HCT116 (cell line): Measurements from ENCODE around the gene KRTAP5-5. TPM values are rescaled to one million over a fixed set of nuclear protein-coding genes. Genes with fewer than 3 reads are reported as not detected.

Experiments
- ATAC-seq: fragments of 200-7000 bp; cut with Tn5 transposase; 2 replicates; pipeline ENCODE4 v1.9.1; 2020; ENCODE audit warnings: mild to moderate bottlenecking, moderate library complexity
- BruUV-seq: library from RNA; stranded (reverse); fragments of 400-500 nt; replicated peaks from 2 replicates; lab custom pipeline; 2021; lab: Mats Ljungman, UMichigan
- CTCF ChIA-PET: fragments of 300-600 bp; sonication (Branson Sonifier 250); formaldehyde crosslinking; loops from one replicate; lab custom pipeline; 2021; ENCODE audit warnings: antibody characterized with exemption; lab: Charles Lee
- POLR2A ChIA-PET: fragments of 300-600, 350-600 bp; sonication (Branson Sonifier 250); formaldehyde crosslinking; loops from one replicate; lab custom pipeline; 2021; ENCODE audit warnings: antibody characterized with exemption; lab: Charles Lee
- RAD21 ChIA-PET, 2 experiments: fragments of 300-600 bp; sonication (Branson Sonifier 250); formaldehyde crosslinking; loops; one replicate each; lab custom pipeline; 2023; ENCODE audit warnings: low total read pairs in 2 of 2; ENCODE audit not compliant: uncharacterized antibody in 2 of 2, unreplicated experiment in 2 of 2, low non-redundant PET in 1 of 2; lab: Charles Lee
- DNase-seq: peaks from one replicate; pipeline ENCODE4 v3.0.0-alpha.2; 2010; ENCODE audit warnings: low read depth, low spot score
- H2AFZ ChIP-seq: fragments of 200-600 bp; shearing (Covaris generic), sonication (generic); 2 replicates; pipeline ENCODE4 v1.6.1; 2017; ENCODE audit warnings: low read depth, mixed run types, mixed read lengths, antibody characterized with exemption, low read length; ENCODE audit not compliant: poor library complexity, severe bottlenecking
- H3K27ac ChIP-seq: 2 replicates; pipeline ENCODE4 v1.5.1; 2012; ENCODE audit warnings: low read depth, low read length
- H3K27me3 ChIP-seq: fragments of 200-600 bp; sonication (generic); 2 replicates; pipeline ENCODE4 v1.6.1; 2016; ENCODE audit warnings: mixed run types, low read length, mixed read lengths; ENCODE audit not compliant: insufficient read depth
- H3K36me3 ChIP-seq, 2 experiments: fragments of 200-500 bp in 1 of 2; fragments of 200-600 bp in 1 of 2; sonication (Bioruptor generic) in 1 of 2; sonication (generic) in 1 of 2; 2 replicates each; pipeline versions ENCODE4 v1.5.1 to v1.6.1; 2014 to 2016; ENCODE audit warnings: low read length in 2 of 2, inconsistent platforms in 1 of 2, mixed read lengths in 1 of 2, mixed run types in 1 of 2; ENCODE audit not compliant: insufficient read depth in 2 of 2, control insufficient read depth in 1 of 2
- H3K4me1 ChIP-seq, 2 experiments: fragments of 200-600 bp in 1 of 2; sonication (generic) in 1 of 2; 2 replicates each; pipeline versions ENCODE4 v1.5.1 to v1.6.1; 2012 to 2017; ENCODE audit warnings: low read length in 2 of 2, inconsistent platforms in 1 of 2, mild to moderate bottlenecking in 1 of 2, mixed read lengths in 1 of 2, mixed run types in 1 of 2, moderate library complexity in 1 of 2; ENCODE audit not compliant: insufficient read depth in 2 of 2, control insufficient read depth in 1 of 2
- H3K4me2 ChIP-seq: fragments of 200-600 bp; sonication (generic); 2 replicates; pipeline ENCODE4 v1.6.1; 2017; ENCODE audit warnings: mixed run types, low read length, mixed read lengths
- H3K4me3 ChIP-seq, 2 experiments: fragments of 200-600 bp in 1 of 2; sonication (generic) in 1 of 2; replicated peaks in 1 of 2; 2 replicates each; pipeline ENCODE4 v1.5.1; 2011 to 2016; ENCODE audit warnings: low read length in 2 of 2, control low read depth in 1 of 2, low read depth in 1 of 2, mild to moderate bottlenecking in 1 of 2, mixed read lengths in 1 of 2, mixed run types in 1 of 2
- H3K79me2 ChIP-seq: fragments of 200-600 bp; sonication (generic); 2 replicates; pipeline ENCODE4 v1.6.1; 2017; ENCODE audit warnings: mild to moderate bottlenecking, mixed run types, low read length, moderate library complexity, mixed read lengths; ENCODE audit not compliant: insufficient read depth
- H3K9ac ChIP-seq: fragments of 200-600 bp; sonication (generic); 2 replicates; pipeline ENCODE4 v1.6.1; 2016; ENCODE audit warnings: low read length, mixed read lengths
- H3K9me2 ChIP-seq: fragments of 200-600 bp; sonication (generic), shearing (Covaris generic); 2 replicates; pipeline ENCODE4 v1.6.1; 2017; ENCODE audit warnings: mixed run types, mild to moderate bottlenecking, moderate library complexity; ENCODE audit not compliant: insufficient read depth
- H3K9me3 ChIP-seq, 2 experiments: fragments of 200-500 bp in 1 of 2; fragments of 200-600 bp in 1 of 2; sonication (Bioruptor generic) in 1 of 2; sonication (generic) in 1 of 2; 2 replicates each; pipeline ENCODE4 v1.6.1; 2014 to 2017; ENCODE audit warnings: low read length in 2 of 2, mixed read lengths in 2 of 2, inconsistent platforms in 1 of 2, low read depth in 1 of 2, mild to moderate bottlenecking in 1 of 2, mixed run types in 1 of 2, moderate library complexity in 1 of 2; ENCODE audit not compliant: control insufficient read depth in 1 of 2, insufficient read depth in 1 of 2
- H4K20me1 ChIP-seq: fragments of 200-600 bp; sonication (generic), shearing (Covaris generic); 2 replicates; pipeline ENCODE4 v1.6.1; 2017; ENCODE audit warnings: mixed run types, mild to moderate bottlenecking, moderate library complexity; ENCODE audit not compliant: insufficient read depth
- CBX3 ChIP-seq: IDR thresholded peaks from 2 replicates; pipeline ENCODE4 v1.6.1; 2012; ENCODE audit warnings: low read depth
- CEBPB ChIP-seq: IDR thresholded peaks from 2 replicates; pipeline ENCODE4 v1.6.1; 2012; ENCODE audit warnings: low read depth
- ELF1 ChIP-seq: IDR thresholded peaks from 2 replicates; pipeline ENCODE4 v1.6.1; 2012; ENCODE audit warnings: low read depth, borderline replicate concordance
- EZH2phosphoT487 ChIP-seq: fragments of 200-600 bp; IDR thresholded peaks from 2 replicates; pipeline ENCODE4 v1.6.1; 2018; ENCODE audit warnings: antibody characterized with exemption, borderline replicate concordance
- FOSL1 ChIP-seq: IDR thresholded peaks from 2 replicates; pipeline ENCODE4 v1.6.1; 2012; ENCODE audit warnings: low read depth
- JUND ChIP-seq: IDR thresholded peaks from 2 replicates; pipeline ENCODE4 v1.6.1; 2012
- POLR2A ChIP-seq: IDR thresholded peaks from 2 replicates; pipeline ENCODE4 v1.7.0; 2011; ENCODE audit warnings: borderline replicate concordance; ENCODE audit not compliant: insufficient read depth, insufficient read length; ENCODE audit errors: extremely low read depth
- POLR2AphosphoS5 ChIP-seq: IDR thresholded peaks from 2 replicates; pipeline ENCODE4 v1.6.1; 2011; ENCODE audit warnings: mild to moderate bottlenecking, low read depth, low read length, moderate library complexity
- RAD21 ChIP-seq: IDR thresholded peaks from 2 replicates; pipeline ENCODE4 v1.6.1; 2012; ENCODE audit warnings: low read depth, mild to moderate bottlenecking
- SIN3A ChIP-seq: IDR thresholded peaks from 2 replicates; pipeline ENCODE4 v1.6.1; 2012; ENCODE audit warnings: low read depth
- SP1 ChIP-seq: IDR thresholded peaks from 2 replicates; pipeline ENCODE4 v1.6.1; 2012; ENCODE audit warnings: low read depth
- YY1 ChIP-seq: IDR thresholded peaks from 2 replicates; pipeline ENCODE4 v1.6.1; 2011; ENCODE audit warnings: low read length, low read depth, moderate library complexity, mild to moderate bottlenecking; ENCODE audit not compliant: insufficient replicate concordance; ENCODE audit errors: extremely low read depth
- ZNF274 ChIP-seq: fragments of 200-500 bp; sonication (Bioruptor generic); IDR thresholded peaks from 2 replicates; pipeline ENCODE4 v1.6.1; 2014; ENCODE audit warnings: mild to moderate bottlenecking, low read depth, low read length, inconsistent platforms
- intact Hi-C: fragments of 100-400 bp; cut with micrococcal nuclease; formaldehyde crosslinking; loops from 2 replicates; pipeline ENCODE4 v1.10.0; 2022
- total RNA-seq: library from RNA; stranded (reverse); gene quantifications from one replicate; pipeline ENCODE4 v1.2.1, GENCODE V29; 2021; ENCODE audit not compliant: unreplicated experiment
- TF ChIP-seq, protein P1 (sequence below): IDR thresholded peaks from 2 replicates; pipeline ENCODE4 v1.6.1; 2012; ENCODE audit warnings: low read depth
- TF ChIP-seq, protein P2 (sequence below), 3 experiments: fragments of 200-600 bp in 1 of 3; sonication (generic) in 1 of 3; IDR thresholded peaks in 2 of 3; conservative IDR thresholded peaks in 1 of 3; 2 replicates each; pipeline ENCODE4 v1.5.1; 2012 to 2017; ENCODE audit warnings: low read depth in 2 of 3, low read length in 2 of 3, antibody characterized with exemption in 1 of 3, borderline replicate concordance in 1 of 3, control low read depth in 1 of 3, mild to moderate bottlenecking in 1 of 3, mixed read lengths in 1 of 3, mixed run types in 1 of 3, moderate library complexity in 1 of 3; ENCODE audit not compliant: insufficient read depth in 1 of 3
- TF ChIP-seq, protein P3 (sequence below): IDR thresholded peaks from 2 replicates; pipeline ENCODE4 v1.6.1; 2011; ENCODE audit warnings: mild to moderate bottlenecking, low read length, moderate library complexity; ENCODE audit not compliant: insufficient replicate concordance; ENCODE audit errors: extremely low read depth
- TF ChIP-seq, protein P4 (sequence below): IDR thresholded peaks from 2 replicates; pipeline ENCODE4 v1.6.1; 2012
- TF ChIP-seq, protein P5 (sequence below): IDR thresholded peaks from 2 replicates; pipeline ENCODE4 v1.6.1; 2012

The KRTAP5-5 gene
- total RNA-seq, 1 experiment from 2014 or later = not detected

DNA sequence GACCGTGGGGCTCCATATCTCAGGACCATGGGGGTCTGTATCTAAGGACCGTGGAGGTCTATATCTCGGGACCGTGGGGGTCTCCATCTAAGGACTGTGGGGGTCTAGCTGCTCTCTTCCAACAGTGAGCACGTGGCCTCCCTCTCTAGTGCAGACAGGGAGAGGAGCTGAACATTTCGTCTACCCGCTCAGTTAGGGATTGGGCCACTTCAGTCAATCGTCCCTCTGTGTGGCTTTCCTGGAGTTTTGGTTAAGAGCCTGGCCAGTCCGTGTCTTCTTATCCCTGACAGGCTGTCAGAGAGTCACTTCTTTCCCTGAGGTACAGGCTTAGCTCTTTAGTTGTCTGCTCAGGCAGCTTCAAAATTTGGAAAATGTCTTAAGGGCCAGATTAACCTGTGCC lies 47.6 kb upstream of the KRTAP5-5 start:
- H4K20me1 ChIP-seq = no peaks in the 10 kb centered on the region
- H3K9ac ChIP-seq = no peak overlapping the region
- no peaks in the 10 kb centered on the region for H3K79me2 ChIP-seq
- H3K4me1 ChIP-seq = no peaks in the 10 kb centered on the region
- intact Hi-C loops = no loop called here
- ChIA-PET RAD21 (no interaction called here), POLR2A (no interaction called here)
- no peaks in the 10 kb centered on the region for H3K36me3 ChIP-seq
- H2AFZ ChIP-seq = no peak overlapping the region
- no peak overlapping the region for H3K4me3 ChIP-seq
- H3K27me3 ChIP-seq = no peaks in the 10 kb centered on the region
- H3K9me2 ChIP-seq = no peaks in the 10 kb centered on the region
- TF ChIP-seq, protein P1, sequence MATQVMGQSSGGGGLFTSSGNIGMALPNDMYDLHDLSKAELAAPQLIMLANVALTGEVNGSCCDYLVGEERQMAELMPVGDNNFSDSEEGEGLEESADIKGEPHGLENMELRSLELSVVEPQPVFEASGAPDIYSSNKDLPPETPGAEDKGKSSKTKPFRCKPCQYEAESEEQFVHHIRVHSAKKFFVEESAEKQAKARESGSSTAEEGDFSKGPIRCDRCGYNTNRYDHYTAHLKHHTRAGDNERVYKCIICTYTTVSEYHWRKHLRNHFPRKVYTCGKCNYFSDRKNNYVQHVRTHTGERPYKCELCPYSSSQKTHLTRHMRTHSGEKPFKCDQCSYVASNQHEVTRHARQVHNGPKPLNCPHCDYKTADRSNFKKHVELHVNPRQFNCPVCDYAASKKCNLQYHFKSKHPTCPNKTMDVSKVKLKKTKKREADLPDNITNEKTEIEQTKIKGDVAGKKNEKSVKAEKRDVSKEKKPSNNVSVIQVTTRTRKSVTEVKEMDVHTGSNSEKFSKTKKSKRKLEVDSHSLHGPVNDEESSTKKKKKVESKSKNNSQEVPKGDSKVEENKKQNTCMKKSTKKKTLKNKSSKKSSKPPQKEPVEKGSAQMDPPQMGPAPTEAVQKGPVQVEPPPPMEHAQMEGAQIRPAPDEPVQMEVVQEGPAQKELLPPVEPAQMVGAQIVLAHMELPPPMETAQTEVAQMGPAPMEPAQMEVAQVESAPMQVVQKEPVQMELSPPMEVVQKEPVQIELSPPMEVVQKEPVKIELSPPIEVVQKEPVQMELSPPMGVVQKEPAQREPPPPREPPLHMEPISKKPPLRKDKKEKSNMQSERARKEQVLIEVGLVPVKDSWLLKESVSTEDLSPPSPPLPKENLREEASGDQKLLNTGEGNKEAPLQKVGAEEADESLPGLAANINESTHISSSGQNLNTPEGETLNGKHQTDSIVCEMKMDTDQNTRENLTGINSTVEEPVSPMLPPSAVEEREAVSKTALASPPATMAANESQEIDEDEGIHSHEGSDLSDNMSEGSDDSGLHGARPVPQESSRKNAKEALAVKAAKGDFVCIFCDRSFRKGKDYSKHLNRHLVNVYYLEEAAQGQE = no peak
- TF ChIP-seq POLR2A (no peak), POLR2AphosphoS5 (no peak), EZH2phosphoT487 (no peak), JUND (no peak), ELF1 (no peak), ZNF274 (no peak), RAD21 (no peak), CBX3 (no peak), FOSL1 (no peak), YY1 (no peak), SP1 (no peak), SIN3A (no peak), CEBPB (no peak)
- TF ChIP-seq, protein P2, sequence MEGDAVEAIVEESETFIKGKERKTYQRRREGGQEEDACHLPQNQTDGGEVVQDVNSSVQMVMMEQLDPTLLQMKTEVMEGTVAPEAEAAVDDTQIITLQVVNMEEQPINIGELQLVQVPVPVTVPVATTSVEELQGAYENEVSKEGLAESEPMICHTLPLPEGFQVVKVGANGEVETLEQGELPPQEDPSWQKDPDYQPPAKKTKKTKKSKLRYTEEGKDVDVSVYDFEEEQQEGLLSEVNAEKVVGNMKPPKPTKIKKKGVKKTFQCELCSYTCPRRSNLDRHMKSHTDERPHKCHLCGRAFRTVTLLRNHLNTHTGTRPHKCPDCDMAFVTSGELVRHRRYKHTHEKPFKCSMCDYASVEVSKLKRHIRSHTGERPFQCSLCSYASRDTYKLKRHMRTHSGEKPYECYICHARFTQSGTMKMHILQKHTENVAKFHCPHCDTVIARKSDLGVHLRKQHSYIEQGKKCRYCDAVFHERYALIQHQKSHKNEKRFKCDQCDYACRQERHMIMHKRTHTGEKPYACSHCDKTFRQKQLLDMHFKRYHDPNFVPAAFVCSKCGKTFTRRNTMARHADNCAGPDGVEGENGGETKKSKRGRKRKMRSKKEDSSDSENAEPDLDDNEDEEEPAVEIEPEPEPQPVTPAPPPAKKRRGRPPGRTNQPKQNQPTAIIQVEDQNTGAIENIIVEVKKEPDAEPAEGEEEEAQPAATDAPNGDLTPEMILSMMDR (IDR thresholded peaks at IDR 0.05 in 2 of 3, conservative IDR thresholded peaks at IDR 0.05 in 1 of 3; ENCODE audit: borderline replicate concordance in 1 of 3, insufficient read depth in 1 of 3, low read depth in 2 of 3, low read length in 2 of 3) = no peak
- TF ChIP-seq, protein P3, sequence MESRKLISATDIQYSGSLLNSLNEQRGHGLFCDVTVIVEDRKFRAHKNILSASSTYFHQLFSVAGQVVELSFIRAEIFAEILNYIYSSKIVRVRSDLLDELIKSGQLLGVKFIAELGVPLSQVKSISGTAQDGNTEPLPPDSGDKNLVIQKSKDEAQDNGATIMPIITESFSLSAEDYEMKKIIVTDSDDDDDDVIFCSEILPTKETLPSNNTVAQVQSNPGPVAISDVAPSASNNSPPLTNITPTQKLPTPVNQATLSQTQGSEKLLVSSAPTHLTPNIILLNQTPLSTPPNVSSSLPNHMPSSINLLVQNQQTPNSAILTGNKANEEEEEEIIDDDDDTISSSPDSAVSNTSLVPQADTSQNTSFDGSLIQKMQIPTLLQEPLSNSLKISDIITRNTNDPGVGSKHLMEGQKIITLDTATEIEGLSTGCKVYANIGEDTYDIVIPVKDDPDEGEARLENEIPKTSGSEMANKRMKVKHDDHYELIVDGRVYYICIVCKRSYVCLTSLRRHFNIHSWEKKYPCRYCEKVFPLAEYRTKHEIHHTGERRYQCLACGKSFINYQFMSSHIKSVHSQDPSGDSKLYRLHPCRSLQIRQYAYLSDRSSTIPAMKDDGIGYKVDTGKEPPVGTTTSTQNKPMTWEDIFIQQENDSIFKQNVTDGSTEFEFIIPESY = no peak
- TF ChIP-seq, protein P4, sequence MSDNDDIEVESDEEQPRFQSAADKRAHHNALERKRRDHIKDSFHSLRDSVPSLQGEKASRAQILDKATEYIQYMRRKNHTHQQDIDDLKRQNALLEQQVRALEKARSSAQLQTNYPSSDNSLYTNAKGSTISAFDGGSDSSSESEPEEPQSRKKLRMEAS = no peak
- TF ChIP-seq, protein P5, sequence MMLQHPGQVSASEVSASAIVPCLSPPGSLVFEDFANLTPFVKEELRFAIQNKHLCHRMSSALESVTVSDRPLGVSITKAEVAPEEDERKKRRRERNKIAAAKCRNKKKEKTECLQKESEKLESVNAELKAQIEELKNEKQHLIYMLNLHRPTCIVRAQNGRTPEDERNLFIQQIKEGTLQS = no peak
- TF ChIP-seq, all 23 proteins: peak for 0
- no TSS peak for BruUV-seq
- no peak for DNase-seq
- no peak overlapping the region for H3K4me2 ChIP-seq
- H3K27ac ChIP-seq = no peak overlapping the region
- CTCF ChIA-PET = interaction anchor here (1.1 to 2.0 kb wide), 2 partner anchors 8 to 13 kb away, joined by 3 to 10 read pairs; no protein-coding TSS in a partner anchor
- ATAC-seq = no peak
- peaks cover 0 to 7% of the 10 kb centered on the region in 2 experiments; a peak in 2 of 4 replicates for H3K9me3 ChIP-seq
